ENCODE data around the gene SLBP.

Gene SLBP

DNA sequence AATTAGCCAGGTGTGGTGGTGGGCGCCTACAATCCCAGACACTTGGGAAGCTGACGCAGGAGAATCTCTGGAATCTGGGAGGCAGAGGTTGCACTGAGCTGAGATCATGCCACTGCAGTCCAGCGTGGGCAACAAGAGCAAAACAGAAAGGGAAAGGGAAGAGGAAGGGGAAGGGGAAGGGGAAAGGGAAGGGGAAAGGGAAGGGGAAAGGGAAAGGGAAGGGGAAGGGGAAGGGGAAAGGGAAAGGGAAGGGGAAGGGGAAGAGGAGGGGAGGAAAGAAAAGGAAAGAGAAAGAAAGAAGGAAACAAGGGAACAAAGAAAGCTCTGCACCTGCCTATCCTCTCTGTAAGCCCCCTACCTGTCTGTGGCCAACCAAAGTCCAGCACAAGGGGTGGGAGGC, 63.2 kb downstream of the SLBP start:
- Histone ChIP-seq H3K4me1 (ENCODE audit: control insufficient read depth, insufficient read depth, low read length, unreplicated experiment) (no peaks in the 10 kb centered on the region), H3K36me3 (ENCODE audit: insufficient read depth, low read length) (no peaks in the 10 kb centered on the region), H3K27me3 (ENCODE audit: insufficient read depth, low read length) (no peaks in the 10 kb centered on the region), H3K4me3 (ENCODE audit: low read depth, low read length) (no peak overlapping the region), H2AFZ (ENCODE audit: low read length, unreplicated experiment) (no peak overlapping the region), H3K27ac (ENCODE audit: low read depth, low read length) (no peak overlapping the region), H3K79me2 (ENCODE audit: control insufficient read depth, insufficient read depth, low read length, unreplicated experiment) (no peaks in the 10 kb centered on the region)

DNA sequence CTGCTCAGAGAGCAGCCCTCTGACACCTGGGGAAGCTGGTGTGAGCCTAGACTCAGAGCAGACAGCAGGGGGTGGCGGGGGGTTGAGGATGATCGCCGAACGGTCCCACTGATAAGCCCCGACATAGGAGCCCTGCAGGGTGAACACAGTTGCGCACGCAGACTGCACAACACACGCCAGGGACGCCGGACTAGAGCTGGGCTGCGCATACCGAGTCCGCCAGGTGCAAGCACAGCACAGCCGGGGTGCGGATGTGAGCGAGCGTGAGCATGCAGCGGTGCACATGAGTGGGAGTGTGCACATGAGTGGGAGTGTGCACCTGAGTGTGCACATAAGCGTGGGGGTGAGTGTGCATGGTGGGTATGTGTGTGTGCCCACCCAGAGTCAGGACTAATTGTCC, 64.7 kb downstream of the SLBP start:
- no peak overlapping the region for H2AFZ ChIP-seq (ENCODE audit: low read length, unreplicated experiment)
- no peaks in the 10 kb centered on the region for H3K4me1 ChIP-seq (ENCODE audit: control insufficient read depth, insufficient read depth, low read length, unreplicated experiment)
- no peaks in the 10 kb centered on the region for H3K27me3 ChIP-seq (ENCODE audit: insufficient read depth, low read length)
- no peaks in the 10 kb centered on the region for H3K36me3 ChIP-seq (ENCODE audit: insufficient read depth, low read length)
- H3K27ac ChIP-seq (ENCODE audit: low read depth, low read length), result no peak overlapping the region
- no peak overlapping the region for H3K4me3 ChIP-seq (ENCODE audit: low read depth, low read length)
- no peaks in the 10 kb centered on the region for H3K79me2 ChIP-seq (ENCODE audit: control insufficient read depth, insufficient read depth, low read length, unreplicated experiment)

DNA sequence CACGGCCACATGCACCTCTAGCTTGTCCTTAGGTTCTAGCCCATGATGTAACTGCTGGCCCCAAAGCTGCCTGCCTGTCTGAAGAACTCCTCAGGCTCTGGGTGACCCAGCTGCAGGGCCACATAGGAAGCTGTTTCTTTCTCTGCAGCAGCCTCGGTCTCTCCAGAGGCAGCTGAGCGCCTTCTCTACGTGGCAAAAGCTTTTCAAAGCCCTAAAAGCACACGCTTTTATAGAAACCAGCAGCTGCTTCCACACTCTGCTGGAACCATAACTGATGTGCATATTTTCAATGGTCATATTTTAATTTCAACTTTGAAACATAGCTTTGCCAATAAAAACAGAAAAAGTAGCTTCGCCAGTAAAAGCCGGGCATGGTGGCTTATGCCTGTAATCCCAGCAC, 65.4 kb downstream of the SLBP start:
- H3K4me1 ChIP-seq (ENCODE audit: control insufficient read depth, insufficient read depth, low read length, unreplicated experiment), result no peaks in the 10 kb centered on the region
- no peaks in the 10 kb centered on the region for H3K36me3 ChIP-seq (ENCODE audit: insufficient read depth, low read length)
- no peaks in the 10 kb centered on the region for H3K27me3 ChIP-seq (ENCODE audit: insufficient read depth, low read length)
- H3K79me2 ChIP-seq (ENCODE audit: control insufficient read depth, insufficient read depth, low read length, unreplicated experiment), result no peaks in the 10 kb centered on the region
- no peak overlapping the region for H3K27ac ChIP-seq (ENCODE audit: low read depth, low read length)
- H3K4me3 ChIP-seq (ENCODE audit: low read depth, low read length), result no peak overlapping the region
- H2AFZ ChIP-seq (ENCODE audit: low read length, unreplicated experiment), result no peak overlapping the region

DNA sequence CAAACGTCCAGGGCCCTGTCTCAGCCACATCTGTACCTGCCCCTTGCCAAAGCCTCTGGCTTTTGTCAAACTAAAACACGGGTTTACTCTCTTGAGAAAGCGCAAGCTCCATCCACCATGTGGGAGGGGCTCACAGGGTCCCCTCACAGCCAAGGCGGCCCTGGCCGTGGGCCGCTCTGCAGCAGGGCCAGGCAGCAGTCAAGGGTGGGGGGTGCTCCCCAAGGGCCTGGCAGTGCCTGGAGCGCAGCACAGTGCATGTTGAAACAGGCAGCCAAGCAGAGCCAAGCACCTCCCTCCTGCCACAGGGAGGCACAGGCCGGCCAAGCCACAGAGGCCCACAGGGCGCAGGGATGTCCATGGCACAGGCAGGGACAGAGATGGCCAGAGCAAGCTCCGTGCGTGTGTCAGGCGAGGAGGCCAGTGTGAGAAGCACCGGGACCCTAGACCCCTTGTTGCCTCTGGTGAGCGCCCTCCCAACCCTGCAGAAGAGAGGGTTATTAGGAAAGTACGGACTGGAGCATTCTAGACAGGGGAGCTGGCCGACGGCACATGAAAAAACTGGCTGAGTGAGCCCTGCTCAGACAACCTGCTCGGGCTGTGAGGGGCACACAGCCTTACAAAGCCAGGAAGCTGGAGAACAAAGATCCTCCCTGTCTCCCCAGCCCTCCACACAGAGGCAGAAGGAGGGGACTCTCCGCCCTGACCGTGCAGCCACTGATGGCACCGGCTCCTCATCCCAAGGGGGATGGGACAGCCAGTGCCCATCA, 67.0 kb downstream of the SLBP start:
- Histone ChIP-seq H3K27ac (ENCODE audit: low read depth, low read length) (no peak overlapping the region), H2AFZ (ENCODE audit: low read length, unreplicated experiment) (no peak overlapping the region)

DNA sequence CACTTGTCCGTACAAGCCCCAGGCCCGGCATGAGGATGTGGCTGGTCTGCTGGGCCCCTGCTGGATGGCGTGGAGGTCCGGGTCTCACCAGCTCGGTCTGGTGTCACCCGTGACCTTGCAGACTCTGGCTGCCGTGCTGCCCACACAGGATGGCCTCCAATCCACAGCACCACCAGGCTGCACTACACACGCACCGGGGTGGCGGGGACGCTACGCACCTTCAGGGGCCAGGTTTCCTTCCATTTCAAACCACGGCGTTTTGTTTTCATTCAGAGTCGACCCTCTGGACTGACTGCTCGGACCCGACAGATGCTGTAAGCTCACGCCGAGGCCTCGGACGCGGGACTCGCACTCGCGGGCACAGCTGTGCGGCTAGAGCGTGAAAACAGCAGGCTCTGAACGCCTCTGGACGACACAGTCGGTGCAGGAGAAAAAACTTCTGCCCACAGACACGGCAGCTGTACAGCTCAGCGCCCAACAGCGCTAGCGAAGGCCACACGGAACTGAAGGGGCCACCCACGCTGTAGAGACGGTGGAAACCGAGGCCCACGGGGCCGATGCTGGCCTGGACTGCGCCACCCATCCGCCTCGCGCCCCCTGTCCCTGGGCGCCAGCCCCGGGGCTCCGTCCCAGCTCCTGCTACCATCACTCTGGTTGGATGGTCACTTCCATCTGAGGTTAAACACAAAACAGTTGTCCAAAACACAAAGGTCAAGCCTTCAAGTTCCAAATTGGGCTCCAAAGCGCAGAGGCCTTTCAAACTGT, 68.0 kb downstream of the SLBP start:
- no peak overlapping the region for H2AFZ ChIP-seq (ENCODE audit: low read length, unreplicated experiment)
- H3K36me3 ChIP-seq (ENCODE audit: insufficient read depth, low read length), result no peaks in the 10 kb centered on the region
- H3K4me1 ChIP-seq (ENCODE audit: control insufficient read depth, insufficient read depth, low read length, unreplicated experiment), result no peaks in the 10 kb centered on the region
- no peaks in the 10 kb centered on the region for H3K79me2 ChIP-seq (ENCODE audit: control insufficient read depth, insufficient read depth, low read length, unreplicated experiment)
- no peaks in the 10 kb centered on the region for H3K27me3 ChIP-seq (ENCODE audit: insufficient read depth, low read length)
- H3K27ac ChIP-seq (ENCODE audit: low read depth, low read length), result no peak overlapping the region
- H3K4me3 ChIP-seq (ENCODE audit: low read depth, low read length), result no peak overlapping the region

More for the DNA sequence above, 67.0 kb downstream of the SLBP start:
- Histone ChIP-seq H3K36me3 (ENCODE audit: insufficient read depth, low read length) (no peaks in the 10 kb centered on the region), H3K4me1 (ENCODE audit: control insufficient read depth, insufficient read depth, low read length, unreplicated experiment) (no peaks in the 10 kb centered on the region), H3K4me3 (ENCODE audit: low read depth, low read length) (no peak overlapping the region), H3K79me2 (ENCODE audit: control insufficient read depth, insufficient read depth, low read length, unreplicated experiment) (no peaks in the 10 kb centered on the region), H3K27me3 (ENCODE audit: insufficient read depth, low read length) (no peaks in the 10 kb centered on the region)
